HEK293T (cell line): ENCODE measurements around the gene H6PD.
"Not testable (repeated sequence)": the region's sequence is repeated elsewhere in the genome, so short reads cannot be mapped to it uniquely, and the experiment has no call there.

ENCODE experiments used
- CTCF ChIA-PET: fragments of 350-600 bp; formaldehyde crosslinking; extraction: SDS; loops from one replicate; lab custom pipeline; 2021; ENCODE audit warnings: antibody characterized with exemption, inconsistent platforms; lab: Yijun Ruan, JAX
- POLR2A ChIA-PET: fragments of 350-600 bp; formaldehyde crosslinking; extraction: SDS; loops from one replicate; lab custom pipeline; 2020; ENCODE audit warnings: antibody characterized with exemption, inconsistent platforms; lab: Yijun Ruan, JAX
- DNase-seq: peaks from one replicate; pipeline ENCODE4 v3.0.0; 2012; ENCODE audit warnings: mixed read lengths; ENCODE audit errors: extremely low spot score
- ARNT ChIP-seq: fragments of 450-650 bp; IDR thresholded peaks from 2 replicates; pipeline ENCODE4 v1.6.1; 2017; ENCODE audit warnings: mild to moderate bottlenecking
- BHLHE40 ChIP-seq: fragments of 450-650 bp; IDR thresholded peaks from 2 replicates; pipeline ENCODE4 v1.6.1; 2016; ENCODE audit warnings: mild to moderate bottlenecking, moderate library complexity, borderline replicate concordance
- CTBP1 ChIP-seq: fragments of 450-650 bp; IDR thresholded peaks from 2 replicates; pipeline ENCODE4 v1.6.1; 2016; ENCODE audit warnings: borderline replicate concordance
- ELF4 ChIP-seq: fragments of 450-650 bp; IDR thresholded peaks from 2 replicates; pipeline ENCODE4 v1.6.1; 2017; ENCODE audit warnings: antibody characterized with exemption
- FOXA1 ChIP-seq: fragments of 450-650 bp; IDR thresholded peaks from 2 replicates; pipeline ENCODE4 v1.6.1; 2016; ENCODE audit warnings: mild to moderate bottlenecking
- FOXK2 ChIP-seq: fragments of 450-650 bp; IDR thresholded peaks from 2 replicates; pipeline ENCODE4 v1.6.1; 2016; ENCODE audit warnings: mild to moderate bottlenecking
- FOXM1 ChIP-seq: fragments of 450-650 bp; IDR thresholded peaks from 2 replicates; pipeline ENCODE4 v1.6.1; 2017; ENCODE audit warnings: mild to moderate bottlenecking, borderline replicate concordance
- HDGF ChIP-seq: fragments of 450-650 bp; IDR thresholded peaks from 2 replicates; pipeline ENCODE4 v1.6.1; 2017; ENCODE audit warnings: antibody characterized with exemption, borderline replicate concordance
- L3MBTL2 ChIP-seq: fragments of 450-650 bp; conservative IDR thresholded peaks from 2 replicates; pipeline ENCODE4 v1.6.1; 2016; ENCODE audit warnings: mild to moderate bottlenecking
- LEF1 ChIP-seq: fragments of 450-650 bp; IDR thresholded peaks from 2 replicates; pipeline ENCODE4 v1.6.1; 2017; ENCODE audit warnings: mild to moderate bottlenecking, borderline replicate concordance
- NFRKB ChIP-seq: fragments of 450-650 bp; IDR thresholded peaks from 2 replicates; pipeline ENCODE4 v1.6.1; 2016; ENCODE audit warnings: mild to moderate bottlenecking, moderate library complexity
- PKNOX1 ChIP-seq: fragments of 450-650 bp; IDR thresholded peaks from 2 replicates; pipeline ENCODE4 v1.6.1; 2016
- SP1 ChIP-seq: fragments of 450-650 bp; IDR thresholded peaks from 2 replicates; pipeline ENCODE4 v1.6.1; 2017
- SUZ12 ChIP-seq: fragments of 450-650 bp; IDR thresholded peaks from 2 replicates; pipeline ENCODE4 v1.6.1; 2016; ENCODE audit warnings: mild to moderate bottlenecking
- TARDBP ChIP-seq: fragments of 450-650 bp; IDR thresholded peaks from 2 replicates; pipeline ENCODE4 v1.6.1; 2016
- ZNF384 ChIP-seq: fragments of 450-650 bp; IDR thresholded peaks from 2 replicates; pipeline ENCODE4 v1.6.1; 2016

H6PD gene

GRCh38 chr1:9294405-9294773 lies 59.8 kb downstream of the H6PD start:
- DNase-seq = no peak
- no peak for TF ChIP-seq CTBP1
- no peak for TF ChIP-seq HDGF
- TF ChIP-seq SP1 = no peak
- no peak for TF ChIP-seq L3MBTL2
- no peak for TF ChIP-seq SUZ12
- TF ChIP-seq LEF1 = no peak
- no peak for TF ChIP-seq PKNOX1
- POLR2A ChIA-PET = no interaction called here
- CTCF ChIA-PET = no interaction called here

GRCh38 chr1:9294910-9295636 lies 60.5 kb downstream of the H6PD start:
- POLR2A ChIA-PET = no interaction called here
- DNase-seq = no peak
- TF ChIP-seq L3MBTL2 (no peak), BHLHE40 (no peak), SUZ12 (no peak), TARDBP (no peak), FOXK2 (no peak), FOXM1 (no peak), LEF1 (no peak)
- CTCF ChIA-PET = no interaction called here

GRCh38 chr1:9295884-9296283 lies 61.3 kb downstream of the H6PD start:
- no peak for DNase-seq
- CTCF ChIA-PET = no interaction called here
- POLR2A ChIA-PET = no interaction called here
- TF ChIP-seq FOXA1 (no peak), PKNOX1 (no peak), FOXK2 (no peak), L3MBTL2 (no peak), FOXM1 (no peak), ZNF384 (no peak), HDGF (no peak), ARNT (no peak), CTBP1 (no peak), ELF4 (no peak), NFRKB (no peak), TARDBP (no peak), BHLHE40 (no peak), LEF1 (no peak), SP1 (no peak), SUZ12 (no peak)

GRCh38 chr1:9296850-9297249 lies 62.3 kb downstream of the H6PD start:
- ChIA-PET CTCF (no interaction called here), POLR2A (no interaction called here)
- TF ChIP-seq FOXK2 (no peak), BHLHE40 (no peak), SUZ12 (no peak), FOXA1 (no peak), SP1 (no peak), ZNF384 (no peak), L3MBTL2 (no peak), PKNOX1 (no peak), HDGF (no peak), ARNT (no peak), LEF1 (no peak), NFRKB (no peak), CTBP1 (no peak)
- DNase-seq = no peak

- DNase-seq = no peak
- ChIA-PET POLR2A (no interaction called here), CTCF (no interaction called here)
- TF ChIP-seq SUZ12 = no peak
- no peak for TF ChIP-seq ZNF384
- no peak for TF ChIP-seq ELF4
- no peak for TF ChIP-seq FOXK2
- no peak for TF ChIP-seq FOXA1
- TF ChIP-seq HDGF = no peak
- no peak for TF ChIP-seq FOXM1
- no peak for TF ChIP-seq SP1
- TF ChIP-seq TARDBP = no peak
- TF ChIP-seq NFRKB = no peak
- no peak for TF ChIP-seq ARNT
- no peak for TF ChIP-seq PKNOX1
- no peak for TF ChIP-seq L3MBTL2
- TF ChIP-seq LEF1 = no peak
- no peak for TF ChIP-seq BHLHE40
- no peak for TF ChIP-seq CTBP1
Observed at GRCh38 chr1:9297831-9298230, 63.3 kb downstream of the H6PD start.

- ChIA-PET CTCF (no interaction called here), POLR2A (no interaction called here)
- no peak for DNase-seq
- TF ChIP-seq ELF4 (no peak), ZNF384 (no peak), L3MBTL2 (no peak), NFRKB (no peak), TARDBP (no peak), SP1 (no peak), BHLHE40 (no peak), FOXK2 (no peak), LEF1 (no peak), FOXA1 (no peak), FOXM1 (no peak), PKNOX1 (no peak), HDGF (no peak), SUZ12 (no peak), CTBP1 (no peak), ARNT (no peak)
Observed at GRCh38 chr1:9298282-9298681, 63.7 kb downstream of the H6PD start.

- CTCF ChIA-PET, DNase-seq, POLR2A ChIA-PET: not testable (repeated sequence)
Observed at GRCh38 chr1:9299571-9300541, 65.3 kb downstream of the H6PD start.
